ENCODE data around the gene C18orf63.
A peak's percentile ranks its signal among the peaks of the same experiment; 100 is the strongest.

The C18orf63 gene

GRCh38 chr18:74395006-74395405, 79.4 kb downstream of the C18orf63 start:
- ATAC-seq (replicated peaks; ENCODE audit: extremely low read depth, poor library complexity, severe bottlenecking) (no peak), DNase-seq (ENCODE audit: low spot score in 2 of 2) (no peak)
- H3K27me3 Mint-ChIP-seq: peaks cover 67% of the 10 kb centered on the region
- no peak overlapping the region for H3K4me3 Mint-ChIP-seq
- H3K4me1 Mint-ChIP-seq: no peaks in the 10 kb centered on the region
- no peaks in the 10 kb centered on the region for H3K9me3 Mint-ChIP-seq
- H3K27ac Mint-ChIP-seq (ENCODE audit: low read depth): no peak overlapping the region
- no peaks in the 10 kb centered on the region for H3K36me3 Mint-ChIP-seq (ENCODE audit: insufficient read depth)

GRCh38 chr18:74395648-74396154, 80.1 kb downstream of the C18orf63 start:
- DNase-seq (ENCODE audit: low spot score in 2 of 2) (no peak), ATAC-seq (replicated peaks; ENCODE audit: extremely low read depth, poor library complexity, severe bottlenecking) (no peak)
- Mint-ChIP-seq H3K27me3 (peaks cover 71% of the 10 kb centered on the region), H3K9me3 (no peaks in the 10 kb centered on the region), H3K4me3 (no peak overlapping the region), H3K4me1 (no peaks in the 10 kb centered on the region), H3K27ac (ENCODE audit: low read depth) (no peak overlapping the region), H3K36me3 (ENCODE audit: insufficient read depth) (no peaks in the 10 kb centered on the region)

- H3K27ac Mint-ChIP-seq (ENCODE audit: low read depth): no peak overlapping the region
- DNase-seq (ENCODE audit: low spot score in 2 of 2) (no peak), ATAC-seq (replicated peaks; ENCODE audit: extremely low read depth, poor library complexity, severe bottlenecking) (no peak)
- H3K27me3 Mint-ChIP-seq: peaks cover 71% of the 10 kb centered on the region
- no peaks in the 10 kb centered on the region for H3K9me3 Mint-ChIP-seq
- no peaks in the 10 kb centered on the region for H3K36me3 Mint-ChIP-seq (ENCODE audit: insufficient read depth)
- no peak overlapping the region for H3K4me3 Mint-ChIP-seq
- no peaks in the 10 kb centered on the region for H3K4me1 Mint-ChIP-seq
These were observed 80.8 kb downstream of the C18orf63 start for GRCh38 chr18:74396171-74397169.

- Mint-ChIP-seq H3K27me3 (peaks cover 67% of the 10 kb centered on the region), H3K36me3 (ENCODE audit: insufficient read depth) (no peaks in the 10 kb centered on the region), H3K4me3 (no peak overlapping the region), H3K9me3 (no peaks in the 10 kb centered on the region), H3K27ac (ENCODE audit: low read depth) (no peak overlapping the region), H3K4me1 (no peaks in the 10 kb centered on the region)
- ATAC-seq (replicated peaks; ENCODE audit: extremely low read depth, poor library complexity, severe bottlenecking): no peak
- DNase-seq (ENCODE audit: low spot score in 2 of 2): no peak
These were observed 81.9 kb downstream of the C18orf63 start for GRCh38 chr18:74397572-74397971.

GRCh38 chr18:74399091-74399887, 83.7 kb downstream of the C18orf63 start:
- Mint-ChIP-seq H3K4me3 (no peak overlapping the region), H3K4me1 (no peaks in the 10 kb centered on the region), H3K27ac (ENCODE audit: low read depth) (no peak overlapping the region), H3K36me3 (ENCODE audit: insufficient read depth) (no peaks in the 10 kb centered on the region), H3K9me3 (no peaks in the 10 kb centered on the region), H3K27me3 (peaks cover 50% of the 10 kb centered on the region)
- DNase-seq (ENCODE audit: low spot score in 2 of 2) (no peak), ATAC-seq (replicated peaks; ENCODE audit: extremely low read depth, poor library complexity, severe bottlenecking) (no peak)

GRCh38 chr18:74400813-74401212, 85.2 kb downstream of the C18orf63 start:
- no peaks in the 10 kb centered on the region for H3K4me1 Mint-ChIP-seq
- H3K27me3 Mint-ChIP-seq: peaks cover 35% of the 10 kb centered on the region
- DNase-seq (ENCODE audit: low spot score in 2 of 2) (no peak), ATAC-seq (replicated peaks; ENCODE audit: extremely low read depth, poor library complexity, severe bottlenecking) (no peak)
- no peaks in the 10 kb centered on the region for H3K36me3 Mint-ChIP-seq (ENCODE audit: insufficient read depth)
- no peaks in the 10 kb centered on the region for H3K9me3 Mint-ChIP-seq
- H3K27ac Mint-ChIP-seq (ENCODE audit: low read depth): no peak overlapping the region
- no peak overlapping the region for H3K4me3 Mint-ChIP-seq

GRCh38 chr18:74402806-74403433, 87.3 kb downstream of the C18orf63 start:
- DNase-seq (ENCODE audit: low spot score in 2 of 2) (no peak), ATAC-seq (replicated peaks; ENCODE audit: extremely low read depth, poor library complexity, severe bottlenecking) (no peak)
- Mint-ChIP-seq H3K27ac (ENCODE audit: low read depth) (no peak overlapping the region), H3K4me3 (no peak overlapping the region), H3K4me1 (peaks cover 7% of the 10 kb centered on the region), H3K27me3 (peaks cover 22% of the 10 kb centered on the region), H3K9me3 (no peaks in the 10 kb centered on the region), H3K36me3 (ENCODE audit: insufficient read depth) (no peaks in the 10 kb centered on the region)

GRCh38 chr18:74407888-74408287, 92.2 kb downstream of the C18orf63 start:
- H3K4me3 Mint-ChIP-seq: peak overlapping the region; percentile 56
- H3K36me3 Mint-ChIP-seq (ENCODE audit: insufficient read depth): peaks cover 1% of the 10 kb centered on the region
- peak overlapping the region; percentile 84 for H3K27ac Mint-ChIP-seq (ENCODE audit: low read depth)
- H3K9me3 Mint-ChIP-seq: no peaks in the 10 kb centered on the region
- H3K4me1 Mint-ChIP-seq: peaks cover 15% of the 10 kb centered on the region
- H3K27me3 Mint-ChIP-seq: peaks cover 13% of the 10 kb centered on the region
- ATAC-seq (replicated peaks; ENCODE audit: extremely low read depth, poor library complexity, severe bottlenecking): no peak
- no peak for DNase-seq (ENCODE audit: low spot score in 2 of 2)
